CD4-positive, alpha-beta T cell treated with Interferon alpha-2 for 1 hour (primary cell): ENCODE results near the gene WDPCP.
"Not testable (repeated sequence)": the region's sequence is repeated elsewhere in the genome, so short reads cannot be mapped to it uniquely, and the experiment has no call there.

Experiments used
- DNase-seq, 2 donors: peaks; one replicate each; pipeline ENCODE4 v3.0.0-alpha.2; 2020 to 2022

The WDPCP gene, protein sequence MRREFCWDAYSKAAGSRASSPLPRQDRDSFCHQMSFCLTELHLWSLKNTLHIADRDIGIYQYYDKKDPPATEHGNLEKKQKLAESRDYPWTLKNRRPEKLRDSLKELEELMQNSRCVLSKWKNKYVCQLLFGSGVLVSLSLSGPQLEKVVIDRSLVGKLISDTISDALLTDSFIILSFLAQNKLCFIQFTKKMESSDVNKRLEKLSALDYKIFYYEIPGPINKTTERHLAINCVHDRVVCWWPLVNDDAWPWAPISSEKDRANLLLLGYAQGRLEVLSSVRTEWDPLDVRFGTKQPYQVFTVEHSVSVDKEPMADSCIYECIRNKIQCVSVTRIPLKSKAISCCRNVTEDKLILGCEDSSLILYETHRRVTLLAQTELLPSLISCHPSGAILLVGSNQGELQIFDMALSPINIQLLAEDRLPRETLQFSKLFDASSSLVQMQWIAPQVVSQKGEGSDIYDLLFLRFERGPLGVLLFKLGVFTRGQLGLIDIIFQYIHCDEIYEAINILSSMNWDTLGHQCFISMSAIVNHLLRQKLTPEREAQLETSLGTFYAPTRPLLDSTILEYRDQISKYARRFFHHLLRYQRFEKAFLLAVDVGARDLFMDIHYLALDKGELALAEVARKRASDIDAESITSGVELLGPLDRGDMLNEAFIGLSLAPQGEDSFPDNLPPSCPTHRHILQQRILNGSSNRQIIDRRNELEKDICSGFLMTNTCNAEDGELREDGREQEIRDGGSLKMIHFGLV

DNA sequence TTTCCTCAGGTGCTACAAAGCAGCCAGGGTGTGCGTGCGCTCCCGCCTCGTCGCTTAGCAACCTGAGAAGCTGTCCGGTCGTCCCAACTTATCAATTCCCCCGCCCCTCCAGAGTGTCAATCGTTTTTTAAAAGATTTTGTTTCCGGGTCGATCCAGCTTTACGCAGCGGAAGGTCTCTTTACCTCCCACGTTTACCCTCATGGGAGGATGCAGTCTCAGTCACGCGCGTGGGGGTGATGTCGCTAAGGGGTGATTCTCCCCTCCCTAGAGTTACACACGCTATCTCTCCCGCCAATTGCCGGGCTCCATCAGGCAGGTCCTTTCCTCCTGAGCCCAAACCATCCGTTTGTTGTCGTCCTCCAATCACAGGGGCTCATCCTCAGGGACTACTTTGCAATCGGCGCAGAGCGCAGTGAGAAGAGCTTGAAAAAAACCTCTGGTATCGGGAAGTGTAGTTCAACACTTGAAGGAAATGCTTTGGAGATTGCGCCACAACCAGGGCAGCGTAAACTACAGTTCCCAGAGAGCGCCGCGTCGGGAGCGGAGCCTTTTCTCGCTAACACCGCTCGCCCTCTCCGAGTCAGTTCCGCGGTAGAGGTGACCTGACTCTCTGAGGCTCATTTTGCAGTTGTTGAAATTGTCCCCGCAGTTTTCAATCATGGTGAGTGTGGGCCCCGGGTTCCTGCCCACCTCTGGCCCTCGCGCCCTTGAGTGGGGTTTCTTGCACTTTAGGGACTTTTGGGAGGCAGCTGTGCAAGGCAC lies at the start of gene WDPCP, which contains the start of gene MDH1:
WDPCP (minus strand) TSS at position 93 of the 763 bp plus-strand sequence. CDS start 206 bp downstream, outside the sequence.
MDH1 (plus strand) TSS at position 579 of the 763 bp plus-strand sequence; CDS start at position 660, 81 bp downstream.
- peak; percentile 96 to 97 for DNase-seq

DNA sequence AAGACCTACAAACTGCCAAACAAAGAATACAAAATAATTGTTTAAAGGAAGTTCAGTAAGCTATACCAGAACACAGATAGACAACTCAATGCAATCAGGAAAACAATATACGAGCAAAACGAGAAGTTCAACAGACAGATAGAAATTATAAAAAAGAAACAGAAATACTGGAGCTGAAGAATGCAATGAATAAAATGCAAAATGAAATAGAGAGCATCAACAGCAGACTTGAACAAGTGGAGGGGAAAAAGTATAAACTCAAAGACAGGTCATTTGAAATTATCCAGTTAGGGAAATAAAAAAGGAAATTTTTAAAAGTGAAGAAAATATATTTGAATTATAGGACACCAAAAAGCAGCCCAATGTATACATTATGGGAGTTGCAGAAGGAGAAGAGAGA lies 44.1 kb upstream of the WDPCP start:
- DNase-seq: no peak

DNA sequence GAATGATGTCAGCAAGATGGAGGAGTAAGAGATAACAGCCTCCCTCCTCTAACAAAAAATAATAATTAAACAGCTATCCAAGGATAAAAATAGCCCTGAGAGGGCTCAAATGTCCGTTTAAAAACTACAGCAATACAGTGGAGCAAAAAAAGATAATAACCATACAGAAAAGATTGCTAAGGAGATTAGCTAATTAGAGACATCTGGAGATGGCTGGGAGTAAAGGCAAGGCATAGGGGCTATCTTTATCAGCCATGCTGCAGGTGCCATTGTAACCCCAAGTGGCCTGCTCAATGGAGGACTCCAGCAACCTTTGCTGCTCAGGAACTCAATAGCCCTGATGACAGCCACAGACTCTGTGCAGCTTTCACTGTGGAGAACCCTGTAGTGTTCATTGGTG lies 43.2 kb upstream of the WDPCP start:
- DNase-seq: no peak

DNA sequence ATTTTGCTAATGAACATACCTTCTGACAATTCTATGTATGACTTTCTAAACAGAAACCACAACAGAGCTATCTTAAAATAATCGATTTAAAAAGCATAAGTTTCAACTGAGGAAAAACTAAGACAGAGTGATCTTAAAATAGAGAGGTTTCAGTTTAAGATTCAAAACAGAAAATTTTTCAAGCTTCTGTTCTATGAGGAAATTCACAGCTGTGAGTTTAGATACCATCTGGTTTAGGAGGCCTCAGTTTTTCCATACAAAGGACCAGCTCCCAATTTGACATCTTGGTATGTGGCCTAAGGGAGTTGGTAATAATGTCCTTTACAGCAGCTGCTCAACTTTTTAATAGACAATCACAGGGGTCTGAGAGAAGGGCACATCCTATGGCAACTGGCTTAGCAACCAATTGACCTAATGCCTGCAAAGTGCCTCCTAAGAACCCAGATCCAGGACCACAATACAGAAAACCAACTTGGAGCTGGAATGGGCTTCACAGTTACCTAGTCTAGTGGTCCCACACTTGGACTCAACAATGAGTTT lies 40.2 kb upstream of the WDPCP start:
- no peak for DNase-seq

DNA sequence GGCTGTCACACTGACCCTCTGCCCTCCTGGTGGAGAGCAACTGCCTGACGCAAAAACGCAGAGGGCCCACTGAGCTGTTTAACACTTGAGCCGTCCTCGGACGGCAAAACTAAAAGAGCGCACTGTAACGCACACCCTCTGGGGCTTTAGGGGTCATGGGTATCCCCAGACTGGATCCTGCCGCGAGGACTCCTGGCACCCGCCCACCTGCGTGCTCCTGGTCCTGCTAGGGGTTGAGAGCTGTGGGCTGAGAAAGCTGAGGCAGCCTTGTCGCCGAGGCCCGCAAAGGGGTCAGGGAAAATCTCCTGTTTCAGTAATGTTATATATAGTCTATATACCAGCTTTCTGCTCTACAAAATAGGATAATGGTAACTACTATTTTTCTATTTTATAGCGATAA lies 39.6 kb upstream of the WDPCP start:
- no peak for DNase-seq

DNA sequence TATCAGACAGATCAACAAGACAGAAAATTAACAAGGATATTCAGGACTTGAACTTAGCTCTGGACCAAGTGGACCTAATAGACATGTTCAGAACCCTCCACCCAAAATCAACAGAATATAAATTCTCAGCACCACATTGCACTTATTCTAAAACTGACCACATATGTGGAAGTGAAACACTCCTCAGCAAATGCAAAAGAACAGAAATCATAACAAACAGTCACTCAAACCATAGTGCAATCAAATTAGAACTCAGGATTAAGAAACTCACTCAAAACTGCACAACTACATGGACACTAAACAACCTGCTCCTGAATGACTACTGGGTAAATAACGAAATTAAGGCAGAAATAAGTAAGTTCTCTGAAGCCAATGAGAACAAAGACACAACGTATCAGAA lies 35.5 kb upstream of the WDPCP start:
- DNase-seq: not testable (repeated sequence)

DNA sequence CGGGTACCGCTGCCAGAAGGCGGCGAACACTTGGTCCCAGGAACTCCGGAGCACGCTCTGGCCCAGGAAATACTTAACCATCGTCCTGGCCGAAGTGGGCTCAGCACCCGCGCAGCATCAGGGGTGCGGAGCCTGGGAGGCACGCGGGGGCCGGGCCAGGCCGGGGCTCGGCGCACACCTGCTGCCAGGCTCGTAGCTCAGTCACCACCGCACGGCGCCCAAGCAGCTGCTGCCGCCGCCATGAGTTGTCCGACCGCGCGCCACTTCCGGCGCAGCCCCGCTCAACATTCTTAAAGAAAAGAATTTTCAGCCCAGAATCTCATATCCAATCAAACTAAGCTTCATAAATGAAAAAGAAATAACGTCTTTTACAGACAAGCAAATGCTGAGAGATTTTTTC lies 34.5 kb upstream of the WDPCP start:
- DNase-seq: no peak

DNA sequence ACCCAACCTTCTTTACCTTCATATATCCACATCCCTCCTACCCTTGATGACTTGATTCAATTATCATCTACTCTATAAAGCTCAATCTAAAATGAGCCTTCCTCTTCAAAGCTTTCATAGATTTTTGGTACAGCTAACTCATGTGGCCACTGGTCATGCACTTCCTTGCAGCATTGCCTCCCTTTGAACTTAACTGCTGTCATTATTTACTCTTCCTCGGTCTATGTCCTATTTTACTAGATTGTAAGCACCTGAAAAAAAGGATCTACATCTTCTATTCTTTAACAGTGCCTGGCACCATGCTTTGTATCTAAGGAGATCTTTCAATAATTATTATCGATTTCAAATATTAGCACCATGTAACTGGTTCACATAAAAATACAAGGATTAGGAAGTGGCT lies 31.1 kb upstream of the WDPCP start:
- DNase-seq: no peak

DNA sequence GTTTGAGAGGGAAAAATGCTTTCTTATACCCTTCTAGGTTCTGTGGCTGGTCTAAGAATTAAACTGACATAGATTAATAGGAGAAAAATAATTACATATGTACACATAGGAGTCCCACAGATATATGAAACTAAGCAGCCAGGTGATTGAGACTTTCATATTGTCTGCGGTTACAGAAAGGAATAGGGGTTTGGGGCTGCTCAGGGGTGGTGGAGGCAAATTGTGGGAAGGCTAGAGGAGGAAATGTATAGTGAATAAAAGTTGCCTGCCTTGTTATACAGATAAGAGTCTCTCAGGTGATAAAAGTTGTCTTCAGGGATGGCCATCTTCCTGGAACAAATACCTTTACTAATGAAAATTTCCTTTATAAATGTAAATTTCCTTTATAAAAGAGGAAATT lies 29.1 kb upstream of the WDPCP start:
- no peak for DNase-seq

DNA sequence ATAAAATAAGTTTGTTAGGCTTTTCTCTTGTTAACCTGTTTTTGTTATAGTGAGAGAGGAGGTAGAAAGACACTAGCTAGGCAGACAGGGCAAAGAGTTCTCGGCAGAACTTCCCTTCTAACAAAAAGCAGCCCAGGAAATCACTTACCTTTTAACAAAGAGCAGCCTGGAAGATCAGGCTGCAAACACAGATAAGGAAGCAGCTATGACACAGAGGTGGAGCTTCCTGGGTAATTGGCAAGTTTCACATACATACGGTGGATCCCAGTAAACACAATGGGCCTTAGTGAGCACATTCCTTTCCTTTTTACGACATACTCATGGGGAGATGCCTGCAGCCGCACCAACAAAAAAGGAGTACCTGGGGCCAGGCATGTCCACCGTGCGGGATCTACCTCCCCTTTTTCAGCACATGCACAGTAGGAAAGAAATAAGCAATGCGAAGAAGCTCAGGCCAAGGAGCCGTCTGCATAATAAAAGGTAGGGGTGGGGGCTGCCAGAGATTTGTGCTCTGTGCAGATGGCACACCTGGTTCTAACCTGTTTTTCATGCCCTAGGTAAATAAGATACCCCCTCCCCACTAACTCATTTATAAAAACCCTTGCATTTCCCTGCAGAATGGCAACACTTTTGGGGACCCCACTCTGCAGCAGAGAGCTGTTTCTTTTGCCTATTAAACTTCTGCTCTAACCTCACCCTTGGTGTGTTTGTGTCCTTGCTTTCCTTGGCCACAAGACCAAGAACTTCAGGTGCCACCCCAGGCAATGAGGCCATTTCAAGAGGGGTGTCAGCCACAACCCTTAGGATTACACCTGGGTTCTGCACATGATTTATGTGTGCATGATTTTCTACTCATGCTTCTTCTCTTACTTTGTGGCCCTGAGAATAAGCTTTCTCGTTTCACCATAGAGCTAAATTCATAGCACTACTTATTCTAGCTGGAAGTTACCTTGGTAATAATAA lies 27.0 kb upstream of the WDPCP start:
- no peak for DNase-seq

DNA sequence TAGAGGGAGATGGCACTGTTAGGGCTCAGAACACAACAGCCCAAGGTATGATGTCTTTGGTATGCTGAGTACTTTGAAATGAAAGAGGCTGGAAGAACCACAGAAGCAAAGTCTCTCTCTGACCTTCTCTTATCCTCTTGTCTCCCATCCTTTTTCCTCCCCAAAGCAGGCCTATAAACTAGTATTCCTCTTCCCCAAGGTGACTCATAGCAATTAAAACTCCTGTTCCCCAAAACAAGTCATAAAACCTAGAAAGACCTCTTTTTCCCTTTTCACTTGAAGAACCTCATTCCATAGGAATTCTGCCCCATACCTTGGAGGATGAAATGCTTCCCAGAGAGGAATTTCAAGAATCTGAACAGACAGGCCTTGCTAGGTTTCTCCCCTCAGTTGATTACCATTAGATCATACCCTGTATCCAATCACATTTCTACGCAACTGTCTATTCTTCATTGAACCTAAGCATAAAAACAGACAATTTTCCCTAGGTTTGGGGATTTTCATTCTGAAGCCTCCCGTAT lies 26.2 kb upstream of the WDPCP start:
- no peak for DNase-seq

DNA sequence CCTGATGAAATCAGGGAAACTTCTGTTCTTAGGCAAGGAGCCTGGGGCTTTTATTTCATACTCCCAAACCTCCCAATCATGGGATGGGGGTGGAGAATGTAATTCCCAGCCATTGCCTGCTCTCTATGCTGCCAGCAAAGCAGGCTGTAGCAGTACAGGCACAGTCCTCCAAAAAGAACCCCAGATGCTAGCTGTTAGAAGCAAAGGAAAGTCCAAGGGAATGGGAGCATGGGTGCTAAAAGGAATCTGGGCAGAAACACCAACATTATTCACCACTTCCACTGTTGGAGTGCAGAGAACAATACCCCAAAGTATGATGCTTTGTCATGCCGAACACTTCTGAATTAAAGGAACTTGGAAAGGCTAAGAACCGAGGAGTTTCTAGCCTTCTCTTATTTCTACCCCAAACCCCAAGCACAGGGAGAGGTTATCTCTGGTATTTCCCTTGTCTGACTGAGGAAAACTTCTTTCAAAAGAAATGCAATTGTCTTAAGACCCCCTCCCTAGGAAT lies 25.2 kb upstream of the WDPCP start:
- no peak for DNase-seq

DNA sequence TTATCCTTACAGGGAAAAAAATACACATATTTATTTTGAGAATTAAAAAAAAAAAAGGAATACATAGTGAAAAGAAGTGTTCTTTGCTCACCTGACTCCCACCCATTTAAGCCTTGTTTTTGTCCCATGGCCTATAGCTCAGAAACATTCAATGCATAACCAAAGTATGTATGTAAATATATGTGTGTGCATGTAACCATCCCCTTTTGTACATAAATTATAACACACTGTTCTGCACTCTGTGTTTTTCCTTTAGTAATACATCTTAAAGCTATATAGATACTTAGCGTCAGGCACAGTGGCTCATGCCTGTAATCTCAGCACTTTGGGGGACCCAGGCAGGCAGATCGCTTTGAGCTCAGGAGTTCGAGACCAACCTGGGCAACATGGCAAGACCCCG lies 22.2 kb upstream of the WDPCP start:
- no peak for DNase-seq

DNA sequence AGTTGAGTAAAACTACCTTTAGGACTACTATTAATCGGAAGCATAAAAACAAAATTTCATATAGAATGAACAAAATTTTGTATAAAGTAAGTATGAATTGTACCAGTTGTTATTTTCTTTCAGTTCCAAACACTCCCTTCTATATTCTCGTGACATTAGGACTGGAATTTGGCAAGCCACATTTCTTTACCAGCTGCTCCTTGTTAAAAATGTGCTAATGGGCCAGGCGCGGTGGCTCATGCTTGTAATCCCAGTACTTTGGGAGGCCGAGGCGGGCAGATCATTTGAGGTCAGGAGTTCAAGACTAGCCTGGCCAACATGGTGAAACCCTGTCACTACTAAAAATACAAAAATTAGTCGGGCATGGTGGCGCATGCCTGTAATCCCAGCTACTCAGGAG lies 20.6 kb upstream of the WDPCP start:
- DNase-seq: not testable (repeated sequence)

DNA sequence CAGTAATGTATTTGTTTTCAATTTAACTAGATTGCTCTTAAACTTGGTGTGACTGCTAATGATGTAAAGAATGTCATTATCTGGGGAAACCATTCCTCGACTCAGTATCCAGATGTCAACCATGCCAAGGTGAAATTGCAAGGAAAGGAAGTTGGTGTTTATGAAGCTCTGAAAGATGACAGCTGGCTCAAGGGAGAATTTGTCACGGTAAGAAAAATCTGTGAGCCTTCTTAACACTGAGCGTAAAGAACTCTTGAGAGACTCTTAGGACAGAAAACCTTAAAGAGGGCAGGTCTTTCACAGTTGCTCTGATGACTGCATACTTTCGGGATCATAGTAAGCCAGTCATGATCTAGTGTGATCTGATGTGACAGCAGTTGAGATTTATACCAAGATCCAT lies 16.4 kb upstream of the WDPCP start:
- no peak for DNase-seq

DNA sequence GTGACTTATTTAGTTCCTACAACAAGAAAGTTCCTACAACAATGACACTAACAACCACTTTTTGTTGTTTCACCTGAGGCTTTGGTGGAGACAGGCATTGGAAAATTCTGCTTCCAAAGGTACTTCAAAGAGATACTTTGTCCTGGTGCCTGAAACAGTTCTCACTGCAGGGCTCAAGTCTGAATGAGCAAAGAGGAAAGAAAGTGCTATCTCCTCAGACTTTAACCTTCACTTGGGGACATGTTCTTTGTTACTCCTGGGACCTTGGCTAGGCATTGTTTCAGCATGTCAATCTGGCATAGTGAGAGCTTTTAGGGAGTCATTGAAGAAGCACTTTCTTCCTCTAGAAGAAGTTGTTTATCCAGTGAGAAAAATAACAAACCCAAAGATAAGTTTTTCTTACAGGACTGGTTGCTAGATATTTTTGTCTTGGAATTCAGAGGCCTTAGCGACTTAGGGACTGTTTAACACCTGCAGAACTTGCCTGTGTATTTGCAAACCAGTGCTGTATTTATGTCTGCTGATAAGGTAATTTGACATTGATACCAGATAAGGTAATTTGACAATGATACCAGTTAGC lies 12.7 kb upstream of the WDPCP start:
- DNase-seq: no peak

DNA sequence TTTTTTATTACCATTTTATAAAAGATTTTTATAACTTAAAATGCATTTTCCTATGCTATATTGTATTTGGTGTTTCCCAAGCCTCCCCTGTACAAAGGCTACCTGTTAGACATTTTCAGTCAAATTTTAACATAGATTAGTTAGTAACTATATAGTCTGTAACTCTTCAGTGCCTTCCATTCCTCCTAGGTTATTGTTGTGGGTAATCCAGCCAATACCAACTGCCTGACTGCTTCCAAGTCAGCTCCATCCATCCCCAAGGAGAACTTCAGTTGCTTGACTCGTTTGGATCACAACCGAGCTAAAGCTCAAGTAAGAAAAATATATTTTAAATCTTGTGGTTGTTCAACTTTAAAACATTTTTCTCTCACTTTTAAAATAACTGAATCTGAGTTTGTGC lies 10.7 kb upstream of the WDPCP start:
- DNase-seq: no peak

DNA sequence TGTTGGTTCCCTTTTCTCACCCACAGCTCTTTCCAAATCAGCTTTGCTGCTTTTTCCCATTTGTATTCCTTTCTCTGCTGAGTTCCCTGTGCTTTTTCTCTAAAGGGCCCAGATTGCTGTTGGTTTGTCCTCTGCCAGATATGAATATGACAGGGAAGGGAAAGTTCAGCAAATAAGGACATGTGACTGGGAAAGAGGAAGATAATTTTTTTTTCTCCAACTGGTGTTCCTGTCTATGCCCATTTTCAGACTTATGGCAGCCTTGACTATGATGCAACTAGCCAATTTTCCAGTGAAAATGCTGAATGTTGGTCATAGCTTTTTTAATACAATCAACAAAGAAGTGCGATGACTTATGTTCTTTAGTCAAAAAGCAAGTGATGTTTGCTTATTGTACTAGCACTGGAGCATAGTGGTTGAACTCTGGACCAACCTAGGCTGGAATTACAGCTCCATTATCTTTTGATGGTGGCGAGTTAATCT lies 8.2 kb upstream of the WDPCP start:
- no peak for DNase-seq

DNA sequence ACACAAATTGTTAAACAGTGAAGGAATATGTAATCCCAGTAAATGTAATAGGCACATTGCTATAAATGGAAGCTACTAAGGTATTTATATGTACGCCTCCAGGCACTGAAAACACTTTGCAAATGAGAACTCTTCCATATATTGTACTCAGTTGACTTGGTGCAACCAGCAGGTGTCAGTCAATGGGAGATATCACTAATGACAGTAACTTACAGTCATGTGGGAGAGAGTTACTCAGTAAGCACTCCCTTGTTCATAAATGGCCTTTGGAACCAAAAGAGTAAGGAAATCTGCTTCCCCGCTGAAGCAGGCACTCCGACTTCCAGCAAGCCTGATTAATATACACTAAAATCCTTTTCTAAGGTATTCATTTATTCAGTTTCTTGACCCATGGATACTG lies 6.4 kb upstream of the WDPCP start:
- DNase-seq: no peak

DNA sequence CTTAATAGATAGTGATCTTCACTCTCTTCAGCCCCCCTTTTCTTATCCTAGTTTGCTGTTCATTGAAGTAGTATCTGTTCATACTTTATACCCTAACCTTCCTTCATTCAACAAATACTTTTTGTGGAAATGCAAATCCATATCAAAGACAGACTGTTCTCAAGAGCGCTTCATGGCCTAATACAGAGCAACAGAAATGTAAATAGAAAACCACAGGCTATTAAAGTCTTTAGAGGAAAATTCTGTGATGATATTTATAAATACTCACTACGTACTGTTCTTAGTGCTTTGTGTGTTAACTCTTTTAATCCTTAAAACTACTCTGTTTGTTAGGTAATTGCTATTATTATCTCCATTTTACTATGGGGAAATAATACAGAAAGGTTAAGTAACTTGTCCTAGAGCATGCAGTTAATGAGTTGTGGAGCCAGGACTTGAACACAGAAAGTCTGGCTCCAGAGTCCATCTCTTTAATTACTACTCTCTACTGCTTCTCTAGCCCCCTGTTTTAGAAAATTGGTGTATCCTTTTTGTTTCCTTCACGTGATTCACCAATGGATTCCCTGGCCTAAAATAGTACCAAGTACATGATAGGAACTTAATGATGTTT lies 3.4 kb upstream of the WDPCP start:
- no peak for DNase-seq
